ENCODE data around the gene HOXD4. TPM values are rescaled to one million over a fixed set of nuclear protein-coding genes. Genes with fewer than 3 reads are reported as not detected.
A peak's percentile ranks its signal among the peaks of the same experiment; 100 is the strongest.

The HOXD4 gene
- total RNA-seq, 4 donors from 2014 or later, result 0.69 to 3.6 (median 1.3) TPM; not detected in 1

- TF ChIP-seq, protein P1, sequence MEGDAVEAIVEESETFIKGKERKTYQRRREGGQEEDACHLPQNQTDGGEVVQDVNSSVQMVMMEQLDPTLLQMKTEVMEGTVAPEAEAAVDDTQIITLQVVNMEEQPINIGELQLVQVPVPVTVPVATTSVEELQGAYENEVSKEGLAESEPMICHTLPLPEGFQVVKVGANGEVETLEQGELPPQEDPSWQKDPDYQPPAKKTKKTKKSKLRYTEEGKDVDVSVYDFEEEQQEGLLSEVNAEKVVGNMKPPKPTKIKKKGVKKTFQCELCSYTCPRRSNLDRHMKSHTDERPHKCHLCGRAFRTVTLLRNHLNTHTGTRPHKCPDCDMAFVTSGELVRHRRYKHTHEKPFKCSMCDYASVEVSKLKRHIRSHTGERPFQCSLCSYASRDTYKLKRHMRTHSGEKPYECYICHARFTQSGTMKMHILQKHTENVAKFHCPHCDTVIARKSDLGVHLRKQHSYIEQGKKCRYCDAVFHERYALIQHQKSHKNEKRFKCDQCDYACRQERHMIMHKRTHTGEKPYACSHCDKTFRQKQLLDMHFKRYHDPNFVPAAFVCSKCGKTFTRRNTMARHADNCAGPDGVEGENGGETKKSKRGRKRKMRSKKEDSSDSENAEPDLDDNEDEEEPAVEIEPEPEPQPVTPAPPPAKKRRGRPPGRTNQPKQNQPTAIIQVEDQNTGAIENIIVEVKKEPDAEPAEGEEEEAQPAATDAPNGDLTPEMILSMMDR (IDR thresholded peaks at IDR 0.05), result no peak
- no peak for TF ChIP-seq EP300 (IDR thresholded peaks at IDR 0.05)
- TF ChIP-seq POLR2A (IDR thresholded peaks at IDR 0.05), result no peak
- TF ChIP-seq POLR2AphosphoS5 (IDR thresholded peaks at IDR 0.05), result no peak
These were observed 19.5 kb upstream of the HOXD4 start for GRCh38 chr2:176131848-176132158.

DNA sequence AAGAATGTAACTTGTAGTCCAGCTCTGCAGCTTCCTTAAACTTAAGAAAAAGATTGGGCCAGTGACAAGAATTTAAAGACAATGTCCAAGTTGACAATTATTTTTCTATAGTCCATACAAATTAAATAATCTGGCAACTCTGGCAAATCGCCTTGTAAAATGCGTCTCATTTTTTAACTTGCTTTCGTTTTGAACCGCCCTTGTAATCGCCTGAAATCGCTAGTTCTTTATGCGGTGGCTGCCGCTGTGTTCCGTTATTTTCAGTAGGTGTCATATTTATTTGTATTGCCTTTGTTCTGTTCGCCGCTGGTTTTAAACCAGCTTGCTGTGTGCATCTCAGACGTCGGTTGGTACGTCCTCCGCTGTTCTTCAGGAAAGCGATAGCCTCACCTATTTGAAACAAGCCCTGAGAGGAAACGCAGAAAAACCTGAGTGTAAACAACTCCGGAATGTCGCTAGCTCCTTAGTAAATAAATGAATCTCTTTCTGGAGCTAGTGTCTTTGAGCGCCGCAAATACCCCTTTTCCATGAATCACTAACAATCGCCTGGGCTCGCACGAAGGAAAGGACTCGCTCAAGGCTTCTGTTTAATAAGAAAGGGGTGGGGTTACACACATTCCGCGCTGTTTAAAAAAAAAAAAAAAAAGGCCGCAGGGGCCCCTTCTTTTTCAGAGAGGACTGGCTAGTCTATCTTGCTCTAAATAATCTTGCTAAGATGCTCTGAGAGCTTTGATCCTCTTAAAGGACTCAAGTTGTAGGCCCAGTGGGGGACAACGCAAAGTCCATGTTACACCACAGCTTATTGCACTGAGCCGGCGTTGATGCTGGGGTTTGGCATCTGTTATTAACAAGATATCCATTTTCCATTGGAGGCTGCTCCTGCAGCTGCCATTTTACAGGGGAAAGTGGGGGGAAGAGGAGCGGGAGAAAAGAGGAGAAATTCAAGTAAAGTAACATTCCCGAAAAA lies 18.9 kb upstream of the HOXD4 start:
- 13 to 16% methylated on average over 22 to 28 of the region's 33 CpGs for WGBS, 2 donors (ENCODE audit: low coverage in 1 of 2)
- H3K36me3 ChIP-seq, result no peaks in the 10 kb centered on the region
- no peak for TF ChIP-seq EP300 (IDR thresholded peaks at IDR 0.05)
- TF ChIP-seq, protein P1 (IDR thresholded peaks at IDR 0.05), result no peak
- no peak for TF ChIP-seq POLR2A (IDR thresholded peaks at IDR 0.05)
- no peak for TF ChIP-seq POLR2AphosphoS5 (IDR thresholded peaks at IDR 0.05)
- no peak for ATAC-seq
- H3K4me1 ChIP-seq, result peaks cover 0 to 50% (median 15%) of the 10 kb centered on the region in 3 donors
- H3K27ac ChIP-seq, result peak overlapping the region in 2 of 4 donors; percentile 31 to 33
- no peaks in the 10 kb centered on the region for H3K9me3 ChIP-seq
- peaks cover 100% of the 10 kb centered on the region for H3K27me3 ChIP-seq
- peak overlapping the region in 1 of 2 donors; percentile 21 for H3K4me3 ChIP-seq

More at GRCh38 chr2:176131848-176132158, 19.5 kb upstream of the HOXD4 start:
- no peak for ATAC-seq
- Histone ChIP-seq H3K4me3 (peak overlapping the region in 1 of 2 donors; percentile 57), H3K36me3 (no peaks in the 10 kb centered on the region), H3K4me1 (peaks cover 0 to 54% (median 13%) of the 10 kb centered on the region in 3 donors), H3K27ac (peak overlapping the region in 1 of 4 donors; percentile 84), H3K27me3 (peaks cover 100% of the 10 kb centered on the region), H3K9me3 (no peaks in the 10 kb centered on the region)
- WGBS, 2 donors (ENCODE audit: low coverage in 1 of 2), result 28 to 33% methylated on average over 4 of the region's 4 CpGs

DNA sequence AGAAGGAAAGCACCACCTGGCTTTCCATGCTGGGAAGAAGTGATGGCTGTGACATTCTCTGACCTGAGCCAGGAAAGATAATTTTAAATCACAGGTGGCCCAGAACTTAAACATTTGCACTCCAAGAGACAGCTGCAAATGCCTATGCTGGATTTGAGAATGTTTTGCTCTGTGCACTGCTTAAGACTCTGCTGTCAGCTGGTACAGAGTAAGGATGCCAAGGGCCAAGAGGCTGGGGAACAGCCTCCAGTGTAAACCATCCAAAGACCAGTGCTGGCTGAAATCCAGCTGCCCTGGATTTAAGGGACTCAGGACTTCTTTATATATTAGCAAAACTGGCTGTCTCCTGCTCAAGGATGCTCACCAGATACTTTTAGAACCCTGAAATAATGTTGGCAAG lies 18.0 kb upstream of the HOXD4 start:
- no peak overlapping the region for H3K27ac ChIP-seq
- no peak overlapping the region for H3K4me3 ChIP-seq
- no peak for TF ChIP-seq EP300 (IDR thresholded peaks at IDR 0.05)
- no peak for TF ChIP-seq POLR2A (IDR thresholded peaks at IDR 0.05)
- TF ChIP-seq, protein P1 (IDR thresholded peaks at IDR 0.05), result no peak
- no peak for TF ChIP-seq POLR2AphosphoS5 (IDR thresholded peaks at IDR 0.05)
- peaks cover 100% of the 10 kb centered on the region for H3K27me3 ChIP-seq
- H3K9me3 ChIP-seq, result no peaks in the 10 kb centered on the region
- ATAC-seq, result no peak
- no peaks in the 10 kb centered on the region for H3K36me3 ChIP-seq
- H3K4me1 ChIP-seq, result peaks cover 0 to 45% (median 15%) of the 10 kb centered on the region in 3 donors

- Histone ChIP-seq H3K27ac (no peak overlapping the region), H3K4me3 (no peak overlapping the region), H3K36me3 (no peaks in the 10 kb centered on the region), H3K27me3 (peaks cover 100% of the 10 kb centered on the region), H3K4me1 (peaks cover 0 to 40% (median 15%) of the 10 kb centered on the region in 3 donors), H3K9me3 (no peaks in the 10 kb centered on the region)
- TF ChIP-seq, protein P1 (IDR thresholded peaks at IDR 0.05), result no peak
- TF ChIP-seq EP300 (IDR thresholded peaks at IDR 0.05) (no peak), POLR2AphosphoS5 (IDR thresholded peaks at IDR 0.05) (no peak), POLR2A (IDR thresholded peaks at IDR 0.05) (no peak)
- WGBS, 2 donors (ENCODE audit: low coverage in 1 of 2), result 19 to 27% methylated on average over 4 of the region's 4 CpGs
- ATAC-seq, result no peak
These were observed 17.3 kb upstream of the HOXD4 start for GRCh38 chr2:176134035-176134434.

DNA sequence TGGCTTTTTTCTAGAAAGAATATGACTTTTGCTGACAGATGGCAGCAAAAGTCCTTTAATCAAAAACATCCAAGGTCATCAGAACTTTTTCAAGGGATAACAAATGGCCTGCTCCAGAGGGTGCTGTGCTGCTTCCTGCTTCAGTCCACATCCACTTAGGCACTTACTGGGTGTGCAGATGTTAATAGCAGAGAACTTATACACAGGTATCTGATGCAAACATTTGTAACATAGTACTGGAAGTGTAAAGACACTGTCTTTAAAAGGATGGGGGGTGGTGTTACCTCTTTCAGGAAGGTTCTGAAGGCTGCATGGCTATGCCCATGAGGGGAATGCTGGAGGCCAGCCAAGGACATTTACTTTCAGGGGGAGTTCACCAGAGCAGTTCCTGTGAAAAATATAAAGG lies 16.3 kb upstream of the HOXD4 start:
- TF ChIP-seq EP300 (IDR thresholded peaks at IDR 0.05) (no peak), POLR2A (IDR thresholded peaks at IDR 0.05) (no peak), POLR2AphosphoS5 (IDR thresholded peaks at IDR 0.05) (no peak)
- TF ChIP-seq, protein P1 (IDR thresholded peaks at IDR 0.05), result no peak
- Histone ChIP-seq H3K27me3 (peaks cover 100% of the 10 kb centered on the region), H3K36me3 (no peaks in the 10 kb centered on the region), H3K4me3 (no peak overlapping the region), H3K4me1 (peaks cover 0 to 40% (median 15%) of the 10 kb centered on the region in 3 donors), H3K27ac (peak overlapping the region in 3 of 4 donors; percentile 35 to 75 (median 63)), H3K9me3 (no peaks in the 10 kb centered on the region)
- no peak for ATAC-seq

Measured in gastroesophageal sphincter (tissue), 4 donors.